Fibroblast of the aortic adventitia (primary cell): Measurements from ENCODE around the gene CDHR1. TPM values are rescaled to one million over a fixed set of nuclear protein-coding genes. Genes with fewer than 3 reads are reported as not detected.

Experiments
- DNase-seq: peaks from one replicate; pipeline ENCODE4 v3.0.0-alpha.2; 2010; ENCODE audit warnings: low read depth
- H3K4me3 ChIP-seq: 2 replicates; pipeline ENCODE4 v1.5.1; 2011; ENCODE audit warnings: low read depth, mild to moderate bottlenecking, control low read depth, low read length, moderate library complexity
- total RNA-seq: library from RNA; depleted of rRNA; stranded (reverse); fragments of >200 nt; gene quantifications from 2 replicates; pipeline ENCODE4 v1.2.3, GENCODE V29; 2012; ENCODE audit warnings: low replicate concordance
- TF ChIP-seq, protein P1 (sequence below): IDR thresholded peaks from 2 replicates; pipeline ENCODE4 v1.5.1; 2011; ENCODE audit warnings: mild to moderate bottlenecking, low read length, control low read depth, inconsistent platforms; ENCODE audit not compliant: insufficient read depth

Gene CDHR1
- total RNA-seq, 1 donor = not detected

DNA sequence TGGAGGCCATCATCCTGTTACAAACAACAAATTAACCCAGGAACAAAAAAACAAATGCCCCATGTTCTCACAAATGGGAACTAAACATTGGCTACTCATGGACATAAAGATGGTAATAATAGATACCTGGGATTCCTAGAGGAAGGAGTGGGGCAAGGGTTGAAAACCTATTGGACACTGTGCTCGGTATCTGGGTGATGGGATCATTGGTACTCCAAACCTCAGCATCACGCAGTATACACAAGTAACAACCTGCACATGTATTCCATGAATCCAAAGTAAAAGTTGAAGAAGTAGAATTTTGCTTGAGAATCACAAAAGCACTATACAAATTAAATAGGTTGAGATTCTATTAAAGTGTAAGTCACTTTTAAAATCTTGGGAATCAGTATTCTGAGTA, 38.3 kb upstream of the CDHR1 start:
- no peak for DNase-seq

DNA sequence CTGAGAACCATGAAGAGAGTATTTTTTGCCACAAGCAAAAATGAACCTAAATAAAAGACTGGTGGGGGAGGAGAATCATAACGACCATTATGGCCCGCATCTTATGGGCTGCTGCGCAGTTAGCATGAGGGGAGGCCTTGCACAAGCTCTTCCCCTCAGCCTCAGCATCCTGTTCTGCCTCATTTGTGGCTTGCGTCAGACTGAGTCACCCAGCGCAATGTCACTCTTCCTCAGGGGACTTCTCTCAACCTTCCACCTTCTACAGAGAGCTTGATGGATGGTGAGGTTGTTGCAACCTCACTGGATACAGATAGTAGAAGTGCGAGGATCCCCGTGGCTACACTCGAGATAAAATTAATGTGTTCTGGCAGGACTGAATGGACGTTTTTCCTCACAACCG, 37.6 kb upstream of the CDHR1 start:
- TF ChIP-seq, protein P1, sequence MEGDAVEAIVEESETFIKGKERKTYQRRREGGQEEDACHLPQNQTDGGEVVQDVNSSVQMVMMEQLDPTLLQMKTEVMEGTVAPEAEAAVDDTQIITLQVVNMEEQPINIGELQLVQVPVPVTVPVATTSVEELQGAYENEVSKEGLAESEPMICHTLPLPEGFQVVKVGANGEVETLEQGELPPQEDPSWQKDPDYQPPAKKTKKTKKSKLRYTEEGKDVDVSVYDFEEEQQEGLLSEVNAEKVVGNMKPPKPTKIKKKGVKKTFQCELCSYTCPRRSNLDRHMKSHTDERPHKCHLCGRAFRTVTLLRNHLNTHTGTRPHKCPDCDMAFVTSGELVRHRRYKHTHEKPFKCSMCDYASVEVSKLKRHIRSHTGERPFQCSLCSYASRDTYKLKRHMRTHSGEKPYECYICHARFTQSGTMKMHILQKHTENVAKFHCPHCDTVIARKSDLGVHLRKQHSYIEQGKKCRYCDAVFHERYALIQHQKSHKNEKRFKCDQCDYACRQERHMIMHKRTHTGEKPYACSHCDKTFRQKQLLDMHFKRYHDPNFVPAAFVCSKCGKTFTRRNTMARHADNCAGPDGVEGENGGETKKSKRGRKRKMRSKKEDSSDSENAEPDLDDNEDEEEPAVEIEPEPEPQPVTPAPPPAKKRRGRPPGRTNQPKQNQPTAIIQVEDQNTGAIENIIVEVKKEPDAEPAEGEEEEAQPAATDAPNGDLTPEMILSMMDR = no peak
- H3K4me3 ChIP-seq = no peak overlapping the region
- DNase-seq = peak; percentile 2

More for the DNA sequence above, 38.3 kb upstream of the CDHR1 start:
- no peak overlapping the region for H3K4me3 ChIP-seq
- TF ChIP-seq, protein P1 = no peak

DNA sequence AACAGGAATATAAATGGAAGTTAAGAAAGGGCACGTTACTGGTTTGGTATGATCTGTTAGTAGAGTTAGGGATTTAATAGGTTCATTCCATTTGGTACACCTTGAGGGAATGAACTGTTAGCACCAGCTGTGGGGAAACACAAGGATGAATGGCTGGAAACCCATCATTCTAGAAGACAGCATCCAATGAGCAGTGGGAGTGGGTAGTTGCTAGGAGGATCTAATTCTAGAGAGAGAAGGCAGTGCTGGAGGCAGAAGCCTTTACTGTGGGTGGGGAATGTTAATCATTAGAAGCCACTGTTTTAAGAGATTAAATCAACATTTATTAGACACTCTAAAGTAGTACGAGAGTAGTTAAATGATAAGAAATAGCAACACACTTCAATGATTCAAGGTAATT, 36.3 kb upstream of the CDHR1 start:
- TF ChIP-seq, protein P1 = no peak
- no peak overlapping the region for H3K4me3 ChIP-seq
- no peak for DNase-seq

DNA sequence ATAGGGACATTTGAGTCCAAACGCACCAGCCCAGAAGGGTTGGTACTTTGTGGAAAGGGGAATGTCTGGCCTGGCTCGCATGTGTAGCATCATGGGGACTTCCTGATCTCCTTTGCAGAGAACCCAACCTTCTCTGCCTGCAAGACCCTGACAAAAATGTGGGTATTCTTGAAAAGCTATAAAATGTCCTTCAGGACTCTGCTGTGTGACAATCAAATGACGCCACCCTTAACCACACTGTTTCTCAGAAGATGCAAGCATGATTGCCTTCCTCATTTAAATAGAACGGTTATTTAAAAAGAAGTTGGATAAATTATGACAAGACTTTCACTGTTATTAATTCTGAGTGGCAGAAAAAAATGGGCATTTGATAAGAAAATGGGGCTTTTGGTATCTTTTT, 35.8 kb upstream of the CDHR1 start:
- no peak overlapping the region for H3K4me3 ChIP-seq
- no peak for DNase-seq
- TF ChIP-seq, protein P1 = no peak

DNA sequence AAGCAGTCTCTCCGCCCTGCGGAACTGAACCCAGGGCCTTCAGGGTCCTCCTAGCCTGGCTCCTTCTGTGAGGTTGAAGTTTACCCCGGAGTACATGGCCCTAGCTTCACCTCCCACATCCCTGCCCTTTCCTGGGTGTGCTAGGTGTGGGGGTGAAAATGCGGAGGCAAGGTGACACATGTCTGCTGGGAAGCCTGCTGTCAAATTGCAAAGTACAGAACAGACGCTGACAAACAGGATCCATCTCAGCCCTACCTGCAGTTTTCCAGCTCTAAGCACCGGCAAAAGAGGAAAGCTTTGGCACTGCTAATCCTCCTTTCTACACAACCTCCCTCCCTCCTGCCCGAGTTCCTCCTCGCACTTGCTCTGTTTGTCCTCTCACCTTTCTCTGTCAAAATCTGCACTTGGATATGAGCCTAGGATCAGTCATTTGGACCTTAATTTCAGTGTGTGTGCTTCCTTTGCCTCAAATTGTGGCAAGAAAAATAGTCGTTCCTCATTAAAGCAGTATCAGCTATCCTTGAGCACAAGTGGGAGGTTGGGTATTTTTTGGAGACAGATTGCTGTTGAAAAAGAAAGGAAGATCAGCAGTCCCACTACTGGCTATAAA, 35.2 kb upstream of the CDHR1 start:
- TF ChIP-seq, protein P1 = no peak
- H3K4me3 ChIP-seq = no peak overlapping the region
- no peak for DNase-seq

DNA sequence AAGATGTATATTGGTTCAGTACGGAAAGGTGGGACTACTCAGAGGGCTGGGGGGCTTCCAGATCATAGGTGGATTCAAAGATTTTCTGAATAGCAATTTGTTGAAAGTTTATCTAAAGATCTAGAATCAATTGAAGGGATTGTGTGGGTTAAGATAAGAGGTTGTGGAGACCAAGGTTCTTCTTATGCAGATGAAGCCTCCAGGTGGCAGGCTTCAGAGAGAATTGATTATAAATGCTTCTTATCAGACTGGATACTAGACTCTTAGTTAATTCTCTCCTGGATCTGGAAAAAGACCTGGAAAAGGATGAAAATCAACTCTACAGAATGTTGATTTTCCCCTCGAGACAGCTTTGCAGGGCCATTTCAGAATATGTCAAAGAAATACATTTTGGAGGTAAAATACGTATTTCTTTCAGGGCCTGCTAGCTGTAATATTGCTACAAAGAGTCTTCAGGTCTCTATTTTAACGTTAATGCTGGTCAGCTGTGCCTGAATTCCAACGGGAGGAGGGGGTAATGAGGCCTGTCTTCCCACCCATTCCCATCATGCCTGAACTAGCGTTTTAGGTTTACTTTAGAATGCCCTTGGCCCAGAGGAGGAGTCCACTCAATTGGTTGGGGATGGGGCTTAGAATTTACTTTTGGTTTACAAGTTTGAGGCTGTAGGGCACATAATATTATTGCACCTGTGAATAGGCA, 33.5 kb upstream of the CDHR1 start:
- TF ChIP-seq, protein P1 = no peak
- H3K4me3 ChIP-seq = no peak overlapping the region
- DNase-seq = no peak
